A673 (cell line): ENCODE data around the gene ADARB2. TPM values are rescaled to one million over a fixed set of nuclear protein-coding genes. Genes with fewer than 3 reads are reported as not detected.
"Not testable (repeated sequence)": the region's sequence is repeated elsewhere in the genome, so short reads cannot be mapped to it uniquely, and the experiment has no call there.

Experiments
- BruUV-seq: library from RNA; stranded (reverse); fragments of 400-500 nt; replicated peaks from 2 replicates; lab custom pipeline; 2021; lab: Mats Ljungman, UMichigan
- CTCF ChIA-PET: fragments of 300-600 bp; sonication (Branson Sonifier 250); formaldehyde crosslinking; loops from one replicate; lab custom pipeline; 2022; ENCODE audit warnings: antibody characterized with exemption; lab: Charles Lee
- POLR2A ChIA-PET: fragments of 300-600 bp; sonication (Branson Sonifier 250); formaldehyde crosslinking; loops from one replicate; lab custom pipeline; 2022; ENCODE audit warnings: antibody characterized with exemption; ENCODE audit not compliant: low non-redundant PET; lab: Charles Lee
- DNase-seq: peaks from one replicate; pipeline ENCODE4 v3.0.0-alpha.2; 2015; ENCODE audit warnings: low spot score
- H3K27ac ChIP-seq: fragments of 200-600 bp; sonication (generic); 2 replicates; pipeline ENCODE4 v1.5.1; 2016; ENCODE audit warnings: mixed run types, low read depth, mild to moderate bottlenecking, mixed read lengths, antibody characterized with exemption, low read length; ENCODE audit not compliant: poor library complexity, severe bottlenecking
- H3K27me3 ChIP-seq: fragments of 200-600 bp; sonication (generic); replicated peaks from 2 replicates; pipeline ENCODE4 v1.6.1; 2017; ENCODE audit warnings: mixed run types, low read depth, mild to moderate bottlenecking, mixed read lengths, antibody characterized with exemption, low read length; ENCODE audit not compliant: insufficient read depth, poor library complexity
- H3K36me3 ChIP-seq: fragments of 200-600 bp; sonication (generic); 2 replicates; pipeline ENCODE4 v1.6.1; 2016; ENCODE audit warnings: mixed run types, mild to moderate bottlenecking, mixed read lengths, antibody characterized with exemption, low read length; ENCODE audit not compliant: insufficient read depth, poor library complexity, severe bottlenecking
- H3K4me1 ChIP-seq: fragments of 200-600 bp; sonication (generic); 2 replicates; pipeline ENCODE4 v1.6.1; 2017; ENCODE audit warnings: mixed run types, mild to moderate bottlenecking, mixed read lengths, antibody characterized with exemption, low read length; ENCODE audit not compliant: insufficient read depth, poor library complexity, severe bottlenecking
- H3K4me3 ChIP-seq: fragments of 200-600 bp; sonication (generic); 2 replicates; pipeline ENCODE4 v1.5.1; 2016; ENCODE audit warnings: low read depth, mixed run types, mild to moderate bottlenecking, mixed read lengths, low read length; ENCODE audit not compliant: poor library complexity, severe bottlenecking
- H3K9me3 ChIP-seq: fragments of 200-600 bp; sonication (generic); 2 replicates; pipeline ENCODE4 v1.6.1; 2016; ENCODE audit warnings: mixed run types, low read depth, mild to moderate bottlenecking, mixed read lengths, antibody characterized with exemption, low read length; ENCODE audit not compliant: poor library complexity, severe bottlenecking
- CTCF ChIP-seq: fragments of 300-800, 200-600 bp; sonication (generic); conservative IDR thresholded peaks from 2 replicates; pipeline ENCODE4 v1.5.1; 2017; ENCODE audit warnings: low read depth, mild to moderate bottlenecking, antibody characterized with exemption, low read length, moderate library complexity, mixed read lengths
- EZH2 ChIP-seq: fragments of 200-600 bp; sonication (generic); IDR thresholded peaks from 2 replicates; pipeline ENCODE4 v1.6.1; 2017; ENCODE audit warnings: borderline replicate concordance, low read depth, mild to moderate bottlenecking, mixed read lengths, antibody characterized with exemption, low read length; ENCODE audit not compliant: poor library complexity, severe bottlenecking
- intact Hi-C: fragments of 100-400 bp; cut with micrococcal nuclease; formaldehyde crosslinking; loops from one replicate; pipeline ENCODE4 v1.10.0; 2022; ENCODE audit not compliant: unreplicated experiment
- total RNA-seq: library from RNA; stranded (reverse); gene quantifications from 2 replicates; pipeline ENCODE4 v1.2.3, GENCODE V29; 2021

Gene ADARB2
- total RNA-seq, 1 experiment from 2014 or later, result not detected

DNA sequence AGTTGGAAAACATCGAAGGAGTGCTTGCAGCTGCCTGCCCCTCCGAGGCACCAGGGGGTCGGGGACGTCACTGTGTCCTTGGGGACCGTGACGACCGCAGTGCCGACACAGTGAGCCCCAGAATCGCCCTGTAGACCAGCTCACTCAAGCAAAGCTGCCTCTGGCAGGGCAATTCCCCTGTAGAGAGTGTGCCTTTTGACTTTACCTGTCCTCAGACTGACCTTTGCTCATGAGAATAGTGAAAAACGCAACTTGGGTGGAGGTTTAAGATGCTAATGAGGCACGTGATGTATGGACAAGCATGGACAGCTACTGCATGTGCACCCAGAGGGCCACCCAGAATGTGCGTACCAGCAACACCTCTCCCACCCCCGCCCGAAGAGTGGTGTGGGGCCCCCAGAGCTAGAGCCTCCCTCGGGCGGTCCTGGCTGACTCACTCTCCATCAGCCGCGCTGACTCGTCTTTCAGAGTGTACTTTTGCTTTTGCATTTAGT, 271.9 kb downstream of the ADARB2 start:
- ChIA-PET POLR2A (no interaction called here), CTCF (no interaction called here)

GRCh38 chr10:1464881-1465417, 272.4 kb downstream of the ADARB2 start:
- CTCF ChIA-PET, result no interaction called here
- BruUV-seq, result no TSS peak
- Histone ChIP-seq H3K4me3 (no peak overlapping the region), H3K4me1 (no peaks in the 10 kb centered on the region), H3K27me3 (peaks cover 52% of the 10 kb centered on the region), H3K9me3 (no peaks in the 10 kb centered on the region), H3K36me3 (no peaks in the 10 kb centered on the region), H3K27ac (no peak overlapping the region)
- intact Hi-C loops, result no loop called here
- no peak for TF ChIP-seq EZH2
- no peak for TF ChIP-seq CTCF
- no peak for DNase-seq
- POLR2A ChIA-PET, result no interaction called here

More for the DNA sequence above, 271.9 kb downstream of the ADARB2 start:
- H3K36me3 ChIP-seq, result no peaks in the 10 kb centered on the region
- no TSS peak for BruUV-seq
- H3K27me3 ChIP-seq, result peaks cover 57% of the 10 kb centered on the region
- H3K4me1 ChIP-seq, result no peaks in the 10 kb centered on the region
- no peak for TF ChIP-seq CTCF
- TF ChIP-seq EZH2, result no peak
- DNase-seq, result no peak
- H3K9me3 ChIP-seq, result no peaks in the 10 kb centered on the region
- intact Hi-C loops, result no loop called here
- H3K27ac ChIP-seq, result no peak overlapping the region
- no peak overlapping the region for H3K4me3 ChIP-seq

DNA sequence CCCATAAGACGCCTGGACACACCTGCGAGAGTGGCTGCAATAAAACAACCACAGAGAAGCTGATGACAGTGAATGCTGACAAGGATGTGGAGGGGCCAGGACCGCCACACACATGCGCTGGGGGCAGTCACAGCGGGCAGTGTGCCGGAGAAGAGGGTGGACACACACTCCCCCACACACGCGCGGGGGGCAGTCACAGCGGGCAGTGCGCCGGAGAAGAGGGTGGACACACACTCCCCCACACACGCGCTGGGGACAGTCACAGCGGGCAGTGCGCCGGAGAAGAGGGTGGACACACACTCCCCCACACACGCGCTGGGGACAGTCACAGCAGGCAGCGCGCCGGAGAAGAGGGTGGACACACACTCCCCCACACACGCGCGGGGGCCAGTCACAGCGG, 273.4 kb downstream of the ADARB2 start:
- H3K4me1 ChIP-seq, BruUV-seq, CTCF ChIA-PET, H3K9me3 ChIP-seq, H3K36me3 ChIP-seq, H3K27ac ChIP-seq, intact Hi-C loops, H3K4me3 ChIP-seq, DNase-seq, POLR2A ChIA-PET: not testable (repeated sequence)
- peaks cover 42% of the 10 kb centered on the region for H3K27me3 ChIP-seq

- intact Hi-C loops, result no loop called here
- TF ChIP-seq EZH2, result no peak
- no peak for TF ChIP-seq CTCF
- no peak overlapping the region for H3K4me3 ChIP-seq
- no peak overlapping the region for H3K27ac ChIP-seq
- no peaks in the 10 kb centered on the region for H3K9me3 ChIP-seq
- DNase-seq, result no peak
- H3K27me3 ChIP-seq, result peaks cover 34% of the 10 kb centered on the region
- ChIA-PET CTCF (no interaction called here), POLR2A (no interaction called here)
- no peaks in the 10 kb centered on the region for H3K4me1 ChIP-seq
- no TSS peak for BruUV-seq
- no peaks in the 10 kb centered on the region for H3K36me3 ChIP-seq
These were observed 274.2 kb downstream of the ADARB2 start for GRCh38 chr10:1462994-1463633.
